ENCODE results near the gene NARS2.

The NARS2 gene

DNA sequence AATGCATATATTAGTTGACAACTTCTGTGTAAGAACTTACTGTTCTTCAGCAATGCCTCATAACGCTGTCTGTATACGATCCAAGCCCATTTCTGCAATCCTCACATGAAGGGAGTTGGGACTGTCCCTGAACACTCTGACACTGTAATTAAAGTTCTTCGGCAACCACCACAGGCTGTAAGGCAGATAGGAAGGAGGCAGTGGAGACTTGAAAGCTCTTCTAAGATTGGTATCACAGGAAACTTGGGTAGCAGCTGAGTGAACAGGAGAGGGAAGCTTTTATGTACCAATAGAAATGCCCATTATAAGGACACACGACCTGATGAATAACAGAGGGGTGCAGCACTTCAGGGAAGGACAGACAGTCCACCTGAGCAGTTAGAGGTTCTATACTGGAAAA, 145.0 kb downstream of the NARS2 start:
- peak; percentile 42 to 48 for DNase-seq

DNA sequence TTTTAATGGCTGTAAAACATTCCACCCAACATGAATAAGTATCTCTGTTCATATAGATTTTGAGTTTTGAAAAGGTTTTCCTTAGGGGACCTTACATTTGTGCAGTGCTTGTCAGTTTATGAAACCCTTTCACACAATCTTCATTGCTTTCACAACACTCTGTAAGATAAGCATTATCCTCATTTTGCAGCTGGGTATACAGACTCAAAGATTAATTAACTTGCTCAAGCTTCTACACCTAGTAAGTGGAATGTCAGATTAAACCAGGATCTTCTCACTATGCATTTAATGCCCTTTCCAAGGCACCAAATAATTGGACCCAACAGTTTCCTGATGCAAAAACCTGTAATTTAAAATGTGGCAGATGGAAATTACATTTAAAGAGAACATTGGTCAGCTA, 145.5 kb downstream of the NARS2 start:
- no peak for DNase-seq

DNA sequence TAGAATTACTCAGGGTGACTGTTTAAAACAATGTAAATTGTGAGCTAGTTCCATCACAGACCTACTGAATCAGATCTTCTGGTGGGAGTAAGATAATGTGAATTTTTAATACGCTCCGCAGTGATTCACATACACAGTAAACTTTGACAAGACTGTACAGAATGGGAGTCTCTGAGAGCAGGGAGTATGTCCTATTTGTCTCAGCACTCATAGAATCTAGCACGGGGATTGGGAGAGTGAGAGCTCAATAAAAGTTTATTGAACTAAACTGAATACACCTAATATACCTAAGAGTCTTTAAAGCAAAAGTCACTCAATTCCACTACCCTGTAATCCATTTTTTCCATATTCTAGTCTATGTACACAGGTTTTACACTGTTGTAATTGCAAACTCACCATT, 145.9 kb downstream of the NARS2 start:
- DNase-seq, result no peak

DNA sequence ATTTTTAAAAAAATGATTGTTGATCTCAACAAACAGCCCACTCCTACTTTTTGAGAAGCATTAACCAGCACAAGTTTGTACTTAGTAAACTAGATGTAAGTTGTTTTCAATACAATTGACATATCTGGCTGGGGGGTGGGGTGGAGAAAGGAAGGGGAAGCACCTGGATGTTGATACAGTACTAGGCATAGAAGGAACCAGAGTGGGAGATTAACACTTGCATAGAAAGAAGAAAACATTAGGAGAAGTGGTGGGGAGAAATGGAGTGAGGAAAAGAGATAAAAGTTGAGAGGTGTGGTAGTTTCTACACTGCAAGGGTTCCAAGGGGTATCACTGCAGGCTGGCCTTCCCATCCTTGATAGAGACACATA, 146.4 kb downstream of the NARS2 start:
- no peak for DNase-seq

DNA sequence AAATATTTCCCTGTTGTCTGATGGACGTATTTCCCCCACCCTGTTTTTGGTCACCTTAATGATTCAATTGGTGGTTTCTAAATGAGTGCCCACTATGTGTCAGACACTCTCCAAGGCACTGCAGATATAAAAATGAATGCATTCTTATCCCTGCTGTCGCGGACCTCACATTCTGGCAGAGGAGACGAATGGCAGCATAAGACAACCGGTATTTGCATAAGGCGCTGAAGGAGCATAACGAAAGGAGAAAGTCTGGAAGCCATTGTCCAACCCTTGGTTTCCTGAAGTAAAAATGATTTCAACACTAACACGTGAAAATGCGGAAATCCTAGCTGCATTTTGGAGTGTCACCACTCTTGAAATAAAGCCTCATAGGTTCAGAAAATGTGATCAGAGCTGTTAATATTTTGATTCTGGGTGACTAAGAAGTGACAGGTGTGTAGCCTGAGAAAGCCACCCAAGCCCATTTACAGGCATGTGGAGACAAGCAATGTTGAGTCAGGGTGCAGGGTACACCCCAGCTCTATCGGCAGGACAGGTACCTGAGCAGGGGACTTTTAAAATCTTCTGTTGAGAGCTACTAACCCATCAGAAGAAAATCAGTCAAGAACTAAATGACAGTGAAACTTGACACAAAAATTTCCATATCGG, 146.9 kb downstream of the NARS2 start:
- peak; percentile 77 to 88 for DNase-seq

DNA sequence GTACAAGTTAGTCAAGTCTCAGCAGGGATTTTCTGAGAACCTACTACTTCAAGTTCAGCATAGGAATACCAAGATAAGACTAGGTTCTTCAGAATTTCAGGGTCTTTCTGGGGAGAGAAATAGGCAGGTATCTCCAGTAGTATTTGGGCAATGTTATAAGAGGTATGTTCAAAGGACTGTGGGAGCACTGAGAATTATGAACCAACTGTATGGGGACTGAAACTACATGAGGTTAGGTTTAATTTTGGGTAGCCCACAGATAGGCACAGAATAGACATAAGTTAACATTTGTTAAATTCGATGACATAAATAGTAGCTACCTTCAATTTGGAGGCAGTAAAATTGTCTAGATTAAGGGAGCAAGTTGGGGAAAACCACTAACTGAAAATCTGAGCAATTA, 147.8 kb downstream of the NARS2 start:
- no peak for DNase-seq

DNA sequence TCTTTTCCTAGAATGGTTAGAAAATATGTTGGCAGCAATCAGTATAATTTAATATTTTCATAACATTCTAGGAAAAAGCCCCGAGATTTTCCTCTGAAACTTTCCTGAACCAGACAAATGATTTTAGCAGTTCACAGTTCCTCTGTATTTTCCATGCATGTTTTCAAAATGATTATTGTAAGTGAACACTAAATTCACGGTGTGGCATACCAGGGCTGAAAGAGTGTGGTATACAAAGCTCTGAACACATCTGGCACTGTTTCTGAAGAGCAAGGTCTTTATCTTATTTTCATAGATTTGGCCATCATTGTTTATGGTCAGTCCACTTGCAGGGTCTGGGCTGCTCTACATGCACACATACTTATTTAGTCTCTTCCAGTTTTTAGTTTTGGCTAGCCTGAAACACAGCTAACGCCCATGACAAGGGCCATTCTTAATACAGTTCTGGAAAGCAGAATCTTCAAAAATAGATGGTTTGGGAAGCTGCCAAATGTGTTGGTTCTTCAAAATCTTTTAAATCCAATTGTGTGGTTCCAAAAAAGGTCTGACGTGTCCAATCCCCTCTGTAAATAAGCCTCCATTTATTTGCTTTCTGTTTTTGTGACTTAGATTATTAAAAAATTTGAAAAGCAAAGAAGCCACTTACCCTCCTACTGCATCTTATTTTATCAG, 149.1 kb downstream of the NARS2 start:
- DNase-seq, result peak in 1 of 2 donors; percentile 42

DNA sequence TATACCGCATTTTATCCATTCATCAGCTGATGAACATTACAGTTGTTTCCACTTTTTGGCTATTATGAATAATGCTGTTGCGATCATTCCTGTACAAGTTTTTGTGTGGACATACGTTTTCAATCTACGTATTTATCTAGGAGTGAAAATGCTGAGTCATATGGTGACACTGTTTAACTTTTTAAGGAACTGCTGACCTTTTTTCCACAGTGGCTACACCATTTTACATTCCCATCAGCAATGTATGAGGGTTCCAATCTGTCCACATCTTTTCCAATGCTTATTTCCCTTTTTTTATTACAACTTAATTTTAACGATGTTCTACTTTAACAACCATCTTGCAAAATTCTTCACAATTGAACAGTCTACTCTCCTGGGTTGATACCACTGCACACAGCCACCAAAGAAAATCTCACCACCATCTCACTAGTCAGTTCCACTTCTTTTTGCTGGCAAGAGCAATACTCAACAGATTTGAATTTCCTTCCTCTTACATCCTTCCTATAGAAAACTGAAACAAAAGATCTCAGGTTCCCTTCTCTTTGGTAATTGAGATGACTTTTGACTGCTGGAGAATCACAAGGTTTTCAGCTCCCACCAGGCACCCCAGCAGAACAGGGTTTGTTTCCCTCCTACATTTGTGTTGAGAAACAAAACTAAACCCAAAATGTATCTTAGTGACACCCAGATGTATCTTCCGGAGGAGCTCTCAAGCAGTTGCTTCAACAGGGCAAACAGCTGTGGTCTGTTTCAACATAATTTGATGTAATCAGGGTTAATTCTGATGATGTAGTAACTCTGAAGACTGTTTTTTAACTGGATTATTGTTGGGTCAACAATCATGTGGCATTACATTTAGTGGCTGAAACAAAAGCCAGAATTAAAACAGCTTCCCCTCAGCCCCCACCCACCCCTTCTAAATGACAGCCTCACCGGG, 150.1 kb downstream of the NARS2 start:
- peak; percentile 94 to 98 for DNase-seq

DNA sequence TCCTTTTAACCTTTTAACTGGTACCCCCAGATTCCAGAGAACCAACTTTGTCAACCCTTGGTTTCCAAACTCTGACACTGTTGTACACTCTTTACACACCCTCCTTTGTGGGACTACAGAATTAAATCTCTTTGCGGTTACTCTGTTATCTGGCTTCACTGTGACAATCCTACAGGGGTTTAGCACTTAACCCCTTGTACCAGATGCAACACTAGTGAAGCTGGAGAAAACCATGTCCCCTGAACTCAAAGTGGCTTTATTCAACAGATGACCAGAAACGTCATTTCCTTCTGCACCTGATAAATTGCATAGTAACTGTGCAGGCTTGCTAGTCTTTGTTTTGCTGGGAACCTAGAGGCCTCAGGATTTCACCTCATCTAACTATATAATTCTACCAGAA, 151.4 kb downstream of the NARS2 start:
- no peak for DNase-seq

DNA sequence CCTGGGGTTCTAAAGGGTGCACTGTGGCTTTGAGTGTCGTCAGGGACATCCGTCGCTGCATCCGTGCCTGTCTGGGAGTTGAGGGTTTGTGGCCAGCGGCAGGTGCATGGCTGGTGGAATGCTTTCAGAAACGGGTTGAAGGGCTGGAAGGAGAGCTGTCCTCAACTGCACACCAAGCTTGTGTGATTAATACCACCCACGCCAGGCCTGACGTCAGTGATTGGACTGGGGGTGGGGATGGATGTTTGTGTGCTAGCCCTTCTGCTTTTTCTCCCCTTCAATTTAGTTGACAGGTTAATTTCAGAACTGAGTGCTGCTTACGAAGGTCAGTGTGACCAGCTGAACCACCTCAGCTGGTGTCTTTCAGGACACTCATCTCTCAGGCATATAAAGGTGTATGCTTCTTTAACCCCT, 153.9 kb downstream of the NARS2 start:
- peak; percentile 91 to 93 for DNase-seq

DNA sequence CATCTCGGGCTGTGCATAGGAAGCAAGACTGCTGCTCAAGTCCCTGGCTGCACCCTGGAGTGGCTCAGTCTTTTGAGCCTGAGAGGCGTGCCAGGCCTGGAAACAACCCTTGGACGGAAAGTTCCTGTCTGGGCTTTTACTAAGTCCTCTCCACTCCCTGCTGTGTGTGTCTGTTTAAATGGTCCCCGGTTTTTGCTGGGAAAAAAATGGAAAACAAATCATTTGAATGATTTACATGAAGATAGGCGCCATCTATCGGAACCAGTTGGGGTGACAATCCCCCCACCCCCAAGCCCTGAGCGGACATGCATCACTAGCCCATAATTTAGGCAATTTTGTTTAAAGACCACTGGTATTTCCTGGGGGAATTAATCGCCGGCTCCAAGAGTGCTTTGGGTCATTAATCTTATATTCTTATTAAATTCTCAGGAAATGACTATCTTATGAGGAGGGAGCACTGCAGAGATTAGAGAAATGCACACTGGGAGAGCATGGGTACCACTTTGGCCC, 154.4 kb downstream of the NARS2 start:
- DNase-seq, result peak; percentile 45 to 46

DNA sequence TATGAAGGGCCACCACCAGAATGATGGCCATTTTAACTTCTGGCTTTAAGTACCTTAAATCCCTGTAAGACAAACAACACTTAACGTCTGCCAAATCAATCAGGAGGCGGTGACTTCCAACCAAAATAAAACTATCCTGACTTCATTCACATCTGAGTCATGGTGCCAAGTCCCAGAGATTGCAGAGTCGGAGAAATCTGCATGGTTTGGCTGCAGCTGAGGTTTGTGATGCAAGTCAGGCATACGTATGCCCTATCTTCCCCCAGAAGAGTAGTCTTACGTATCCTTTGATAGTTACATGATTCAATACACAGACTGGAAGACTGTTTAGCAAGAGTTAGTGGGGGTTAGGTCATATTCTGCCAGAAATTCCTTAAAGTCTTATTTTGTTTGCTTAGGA, 155.3 kb downstream of the NARS2 start:
- peak; percentile 95 for DNase-seq

DNA sequence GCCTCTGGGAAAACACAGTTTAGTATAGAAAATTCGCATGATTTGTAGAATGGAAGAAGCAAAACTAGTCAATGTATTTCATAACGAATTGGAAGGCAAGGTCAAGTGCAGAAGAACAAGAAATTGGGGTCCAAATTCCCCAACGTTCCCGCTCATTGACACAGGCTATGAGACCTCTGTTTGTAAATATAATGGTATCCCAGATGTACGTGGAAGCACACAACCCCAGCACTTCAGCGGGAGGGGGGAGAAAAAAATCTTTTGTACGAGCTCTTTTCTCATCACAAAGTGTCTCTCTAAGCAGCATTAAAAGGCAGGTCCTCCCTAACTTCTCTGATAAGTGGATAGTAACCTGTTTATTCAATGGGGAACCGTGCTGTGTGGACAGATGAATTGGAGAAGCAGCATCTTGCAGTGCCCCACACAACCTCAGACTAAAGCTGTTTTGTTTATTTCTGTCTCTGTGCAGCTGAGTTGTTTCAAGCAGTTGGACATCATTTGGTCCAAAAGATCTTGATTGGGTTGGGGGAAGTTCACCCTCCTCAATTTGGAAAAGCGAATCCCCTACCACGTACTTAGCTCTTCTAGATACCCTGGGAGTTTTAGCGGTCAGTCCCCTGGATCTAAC, 156.0 kb downstream of the NARS2 start:
- DNase-seq, result no peak

DNA sequence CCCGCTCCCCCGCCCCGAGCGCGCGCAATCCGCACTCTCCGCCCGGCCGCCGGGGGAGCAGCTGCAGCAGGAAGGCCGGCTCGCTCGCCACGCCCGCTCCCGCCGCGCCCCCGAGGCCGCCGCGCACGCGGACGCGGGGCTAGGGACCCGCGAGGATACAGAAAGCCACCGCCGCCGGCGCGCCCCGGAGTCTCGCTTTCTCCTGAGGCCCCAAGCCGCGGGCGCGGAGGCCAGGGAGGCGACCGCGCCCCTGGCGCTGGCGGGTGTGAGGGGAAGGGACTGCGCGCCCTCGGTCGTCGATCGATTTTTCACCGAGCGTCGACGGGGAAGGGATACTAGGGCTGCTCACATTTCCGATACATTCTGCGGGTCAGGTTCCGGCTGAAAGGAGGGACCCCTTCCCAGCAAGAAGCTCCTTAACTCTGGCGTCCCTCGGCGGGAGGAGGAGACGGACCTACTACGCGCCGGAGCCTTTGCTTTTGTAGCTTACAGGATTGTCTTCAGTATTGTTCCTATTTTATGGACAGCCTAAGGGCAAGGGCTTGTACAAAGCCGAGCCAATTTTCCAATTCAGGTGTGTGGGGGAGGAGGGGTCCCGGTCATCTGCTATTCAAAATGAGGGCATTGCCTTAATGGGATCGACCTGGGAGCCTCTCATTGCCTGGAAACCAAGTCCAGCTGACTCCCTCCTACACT, 156.6 kb downstream of the NARS2 start:
- DNase-seq, result peak; percentile 72 to 89

DNA sequence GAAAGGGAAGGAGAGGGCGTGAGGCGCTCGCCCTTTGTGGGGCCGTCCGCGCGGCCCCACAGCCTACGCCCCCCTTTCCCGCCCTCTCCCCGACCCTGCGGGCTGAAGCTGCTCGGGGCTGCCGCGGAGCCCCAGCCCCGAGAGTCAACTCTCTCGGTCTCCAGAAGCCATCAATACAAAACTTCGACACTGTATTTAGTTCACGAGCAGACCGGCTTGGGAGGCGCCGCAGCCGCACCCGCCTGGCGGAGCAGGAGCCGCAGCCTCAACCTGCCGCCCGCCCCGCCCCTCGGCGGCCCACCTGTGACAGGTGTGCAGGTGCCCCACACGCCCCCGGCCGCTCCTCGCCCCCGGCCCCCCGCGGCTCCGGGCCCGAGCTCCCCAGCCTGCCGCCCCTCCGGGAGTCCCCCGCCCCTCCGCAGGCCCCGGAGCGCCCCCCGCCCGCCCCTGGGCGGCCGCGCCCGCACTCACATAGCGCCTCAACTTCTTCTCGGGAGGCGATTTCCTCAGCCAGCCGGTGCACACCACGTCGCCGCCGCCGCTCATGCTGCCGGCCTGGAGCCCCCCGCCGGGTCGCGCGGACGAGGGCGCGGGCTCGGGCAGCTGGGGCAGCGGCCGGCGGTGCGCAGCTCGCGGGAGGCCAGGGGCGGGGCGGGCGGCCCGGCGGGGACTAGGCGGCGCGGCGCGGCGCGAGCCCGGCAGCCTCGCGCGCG, 157.3 kb downstream of the NARS2 start, which contains the start of gene GAB2:
GAB2 (minus strand) TSS at position 646 of the 713 bp plus-strand sequence; CDS start at position 546, 100 bp downstream.
- DNase-seq, result no peak

DNA sequence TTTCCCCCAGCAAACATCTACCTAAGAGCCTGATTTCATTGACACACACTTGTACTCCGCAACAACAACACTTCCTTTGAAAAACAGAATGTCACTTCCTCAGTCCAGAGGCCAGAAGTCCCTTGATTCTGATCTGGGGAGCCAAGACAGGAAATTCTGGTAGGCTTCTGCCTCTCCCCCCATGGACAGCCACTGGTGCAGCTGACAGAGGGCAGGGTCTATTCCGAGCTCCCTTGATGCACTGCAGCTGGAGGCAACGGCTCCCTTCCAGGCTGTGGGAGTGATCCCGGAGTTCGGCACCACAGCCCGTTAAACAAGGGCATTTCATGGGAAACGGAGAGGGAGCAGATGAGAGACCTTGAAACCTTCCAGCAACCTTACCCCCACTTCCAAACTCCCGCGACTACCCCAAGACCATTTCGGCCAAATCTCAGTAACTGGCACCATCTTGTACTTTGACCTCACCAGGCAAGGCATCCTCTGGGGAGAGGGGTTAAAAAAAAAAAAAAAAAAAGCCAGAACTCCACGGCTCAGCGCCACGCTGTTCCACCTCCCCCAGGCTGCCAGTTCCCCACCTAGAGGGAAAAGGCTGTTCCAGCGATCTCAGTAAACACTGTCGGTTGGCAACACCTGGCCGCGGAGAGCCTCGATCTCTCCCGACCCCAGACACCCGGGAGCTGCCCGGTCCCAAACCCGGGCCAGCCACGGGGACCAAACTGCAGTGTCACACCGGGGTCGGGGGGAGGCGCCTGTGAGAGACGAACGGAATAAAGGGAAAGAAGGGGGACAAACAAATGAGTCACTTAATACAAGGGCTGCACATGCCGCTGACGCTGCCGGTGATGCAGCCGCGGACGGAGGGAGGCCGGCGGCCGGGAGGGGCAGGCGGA, 158.1 kb downstream of the NARS2 start:
- peak; percentile 89 to 91 for DNase-seq

DNA sequence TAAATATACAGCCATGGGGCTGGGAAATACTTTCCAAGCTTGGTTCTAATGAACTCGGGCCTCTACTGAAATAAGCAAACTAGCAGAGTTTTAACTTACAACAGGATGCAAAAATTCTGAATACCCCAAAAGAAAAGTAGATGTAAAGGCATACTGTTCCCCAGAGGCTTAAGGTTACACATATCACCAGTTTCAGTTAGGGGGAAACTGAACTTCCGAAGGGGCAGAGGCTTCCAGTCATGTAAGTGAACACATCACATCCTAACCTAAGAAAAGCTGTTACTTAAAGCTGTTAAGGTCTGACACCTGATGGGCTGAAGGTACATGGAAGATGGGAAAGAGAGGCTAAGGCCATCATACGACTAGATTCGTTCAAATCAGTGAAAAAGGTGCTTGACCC, 159.3 kb downstream of the NARS2 start:
- DNase-seq, result no peak

DNA sequence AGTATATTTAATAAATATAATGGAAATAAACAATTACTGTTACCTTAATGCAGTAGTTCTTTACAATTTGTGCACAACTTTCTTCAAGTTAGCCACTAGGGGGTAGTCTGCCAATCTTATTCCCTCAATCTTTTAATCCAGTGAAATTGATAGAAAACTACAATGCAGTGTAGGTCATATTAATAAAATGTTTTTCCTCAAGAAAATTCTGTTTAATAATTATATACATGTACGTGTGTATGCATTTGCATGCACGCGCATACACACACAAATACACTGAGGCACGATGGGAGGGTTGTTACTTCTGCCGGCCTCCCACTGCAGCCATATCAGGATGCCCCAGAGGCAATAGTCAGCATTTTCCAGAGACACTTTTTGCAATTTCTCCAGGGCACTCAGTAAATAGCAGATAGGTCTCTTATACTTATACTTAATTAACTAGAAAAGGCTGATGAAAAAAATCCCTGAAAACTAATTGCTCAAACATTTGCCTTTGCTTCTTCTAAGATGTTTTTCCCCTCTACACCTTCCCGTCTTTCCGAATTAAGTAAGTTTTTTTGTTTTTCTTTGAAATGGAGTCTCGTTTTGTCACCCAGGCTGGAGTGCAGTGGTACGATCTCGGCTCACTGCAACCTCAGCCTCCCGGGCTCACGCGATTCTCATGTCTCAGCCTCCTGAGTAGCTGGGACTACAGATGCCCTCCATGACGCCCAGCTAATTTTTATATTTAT, 160.2 kb downstream of the NARS2 start:
- DNase-seq, result no peak

DNA sequence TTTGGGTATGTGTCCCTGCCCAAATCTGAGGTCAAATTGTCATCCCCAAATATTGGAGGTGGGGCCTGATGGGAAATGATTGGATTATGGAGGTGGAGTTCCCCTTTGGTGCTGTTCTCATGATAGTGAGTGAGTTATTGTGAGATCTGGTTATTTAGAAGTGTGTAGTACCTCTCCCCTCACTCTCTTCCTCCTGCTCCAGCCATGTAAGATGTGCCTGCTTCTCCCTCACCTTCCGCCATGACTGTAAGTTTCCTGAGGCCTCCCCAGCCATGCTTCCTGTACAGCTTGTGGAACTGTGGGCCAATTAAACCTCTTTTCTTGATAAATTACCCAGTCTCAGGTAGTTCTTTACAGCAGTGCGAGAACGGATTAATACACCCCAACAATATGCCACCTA, 166.0 kb downstream of the NARS2 start:
- DNase-seq, result no peak

Measured in inflammatory macrophage (primary cell).